Upper lobe of left lung (tissue), 4 donors: ENCODE measurements around the gene MPZL1.

Experiments used
- CTCF ChIP-seq, 6 experiments: fragments of 450-650 bp in 4 of 6; fragments of 200-600 bp in 2 of 6; sonication (generic) in 2 of 6; IDR thresholded peaks; one replicate each; pipeline ENCODE4 v1.5.1; 2016 to 2019; ENCODE audit warnings: antibody characterized with exemption in 6 of 6
- EP300 ChIP-seq, 4 donors: sonication (generic); formaldehyde crosslinking; IDR thresholded peaks; one replicate each; pipeline ENCODE4 v1.5.1; 2017; ENCODE audit warnings: antibody characterized with exemption in 4 of 4, control low read depth in 2 of 4
- POLR2A ChIP-seq, 4 donors: fragments of 450-650 bp; IDR thresholded peaks; one replicate each; pipeline ENCODE4 v1.5.1; 2016 to 2017; ENCODE audit warnings: antibody characterized with exemption in 4 of 4, mild to moderate bottlenecking in 2 of 4

- TF ChIP-seq CTCF (IDR thresholded peaks at IDR 0.05) (no peak), POLR2A (IDR thresholded peaks at IDR 0.05) (no peak), EP300 (IDR thresholded peaks at IDR 0.05) (peak in 1 of 4 donors; percentile 43)
Observed at GRCh38 chr1:167786502-167786901, 64.7 kb downstream of the MPZL1 start.
